Left colon (tissue), 2 donors: ENCODE results near the gene NKAIN1. TPM values are rescaled to one million over a fixed set of nuclear protein-coding genes. Genes with fewer than 3 reads are reported as not detected.
"Not testable (repeated sequence)": the region's sequence is repeated elsewhere in the genome, so short reads cannot be mapped to it uniquely, and the experiment has no call there.

ENCODE experiments used
- ATAC-seq: fragments of 200-7000 bp; cut with Tn5 transposase; one replicate; pipeline ENCODE4 v1.9.1; 2020; ENCODE audit warnings: mild to moderate bottlenecking, moderate library complexity
- DNase-seq, 2 donors: peaks; one replicate each; pipeline ENCODE4 v3.0.0-alpha.2; 2020
- intact Hi-C, 2 donors: fragments of 100-400 bp; cut with DNase I in 1 of 2; cut with micrococcal nuclease in 1 of 2; formaldehyde crosslinking; loops; one replicate each; pipeline versions ENCODE4 v1.11.2 to v1.14.0; 2022; cut with DNase I, micrococcal nuclease
- total RNA-seq, 2 donors: library from RNA; stranded (reverse); fragmentation: NEBNext Ultra II Directional; extraction: Animal tissue kit (Norgen Biotek cat#: 25700); gene quantifications; one replicate each; pipeline ENCODE4 v1.2.1, GENCODE V29; 2021
- donor health status: DM: no; HTN: no; CAD: no.
- donor health status: DM: yes; HTN: yes; CAD: no.

NKAIN1 gene
- total RNA-seq, 2 donors from 2014 or later = 0.09 to 0.20 TPM

DNA sequence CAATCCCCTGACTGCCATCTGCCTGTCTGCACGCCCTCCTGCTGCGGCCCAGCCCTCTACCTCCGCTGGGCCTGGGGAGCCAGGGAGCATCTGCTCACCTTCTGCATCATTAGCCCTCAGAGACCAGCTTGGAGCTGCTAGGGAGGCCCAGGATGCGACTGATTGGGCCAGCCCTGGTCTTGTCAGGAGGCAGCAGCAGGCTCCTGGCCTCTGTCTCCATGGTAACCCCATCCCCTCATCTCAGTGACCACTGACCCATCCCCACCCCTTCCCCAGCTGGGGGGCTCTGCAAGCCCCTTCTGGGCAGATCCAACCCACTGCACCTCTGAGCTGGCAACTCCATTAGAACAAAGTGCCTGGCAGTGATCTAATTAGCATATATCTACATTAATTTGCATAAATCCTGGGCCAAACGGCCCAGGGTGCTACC is 37.7 kb downstream of the NKAIN1 start:
- intact Hi-C loops = no loop called here
- ATAC-seq (no peak), DNase-seq (no peak)

DNA sequence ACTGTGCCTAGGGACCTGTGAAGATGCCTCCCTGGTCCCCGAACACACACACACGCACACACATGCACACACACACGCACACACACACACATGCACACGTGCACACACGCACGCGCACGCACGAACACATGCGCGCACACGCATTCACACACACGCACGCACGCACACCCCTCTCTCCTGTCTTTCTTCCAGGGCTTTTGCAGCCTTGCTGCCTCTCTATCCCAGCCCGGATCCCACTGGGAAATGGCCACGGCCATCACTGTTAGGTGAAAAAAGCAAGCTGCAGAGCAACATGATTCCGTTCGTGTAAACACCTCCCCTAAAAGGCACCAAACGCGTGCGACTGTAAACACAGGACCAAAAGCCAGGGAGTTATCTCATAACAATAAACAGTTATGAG is 39.7 kb downstream of the NKAIN1 start:
- ATAC-seq = no peak
- no peak for DNase-seq
- intact Hi-C loops = no loop called here

DNA sequence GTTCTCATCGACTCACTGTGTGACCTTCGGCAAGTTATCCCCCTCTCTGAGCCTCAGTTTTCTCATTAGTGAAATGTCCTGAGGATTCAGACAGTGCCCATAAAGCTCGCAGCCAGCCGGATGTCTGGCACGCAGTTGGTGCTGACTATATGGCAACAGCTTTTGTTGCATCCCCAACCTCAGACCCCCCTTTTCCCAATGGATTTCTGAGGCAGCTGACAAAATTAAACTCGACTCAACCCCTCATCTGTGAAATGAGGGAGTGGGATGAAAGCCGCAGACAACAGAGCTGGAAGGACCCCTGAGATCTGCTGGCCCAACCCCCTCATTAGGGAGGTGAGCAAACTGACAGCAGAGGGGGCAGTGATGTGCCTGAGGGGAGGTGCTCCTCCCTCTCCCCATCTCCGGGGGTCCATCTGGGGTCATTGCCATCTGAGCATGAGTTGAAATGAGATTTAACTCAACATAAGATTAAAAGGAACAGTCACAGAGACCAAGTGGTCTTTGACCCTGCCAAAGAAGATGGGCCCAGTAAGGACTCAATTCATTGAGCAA is 40.4 kb downstream of the NKAIN1 start:
- no peak for DNase-seq
- intact Hi-C loops = no loop called here
- ATAC-seq = no peak

DNA sequence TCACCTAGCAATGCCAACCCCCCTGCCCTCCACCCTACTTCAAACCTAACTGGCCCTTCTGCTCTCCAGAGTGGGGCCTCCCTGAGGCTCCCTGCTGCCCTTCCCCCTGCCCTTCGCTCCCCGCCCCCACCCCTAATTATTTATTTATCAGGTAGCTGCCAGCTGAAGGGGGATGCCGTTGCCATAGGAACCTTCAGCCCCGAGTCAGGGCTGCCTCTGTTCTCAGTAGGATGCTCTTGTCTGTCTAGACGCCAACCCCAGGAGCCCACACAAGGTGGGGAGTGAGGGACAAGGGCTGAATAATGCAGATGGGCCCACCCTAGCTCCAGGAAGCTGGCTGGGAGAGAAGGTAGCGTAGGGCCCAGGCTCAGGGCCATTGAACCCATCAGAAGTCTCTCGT is 41.1 kb downstream of the NKAIN1 start:
- intact Hi-C loops = no loop called here
- ATAC-seq (no peak), DNase-seq (no peak)

DNA sequence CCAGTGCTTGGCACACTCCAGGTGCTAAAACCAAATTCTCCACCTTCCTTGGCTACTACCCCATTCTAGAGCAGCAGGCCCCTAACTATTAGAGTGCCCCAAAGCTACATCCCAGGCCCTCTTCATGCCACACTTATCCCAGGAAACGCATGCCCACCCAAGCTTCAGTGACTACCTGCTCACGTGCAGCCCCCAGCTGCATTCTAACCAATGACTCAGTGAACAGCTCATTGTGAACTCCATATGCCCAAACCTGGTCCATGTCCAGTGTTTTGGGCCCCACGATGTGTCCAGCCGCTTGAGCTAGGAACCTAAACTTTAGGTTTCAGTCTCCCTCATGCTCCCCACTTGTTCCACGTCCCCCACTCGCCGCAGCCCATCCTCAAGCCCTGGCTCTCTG is 41.5 kb downstream of the NKAIN1 start:
- no peak for ATAC-seq
- intact Hi-C loops = no loop called here
- DNase-seq = no peak

DNA sequence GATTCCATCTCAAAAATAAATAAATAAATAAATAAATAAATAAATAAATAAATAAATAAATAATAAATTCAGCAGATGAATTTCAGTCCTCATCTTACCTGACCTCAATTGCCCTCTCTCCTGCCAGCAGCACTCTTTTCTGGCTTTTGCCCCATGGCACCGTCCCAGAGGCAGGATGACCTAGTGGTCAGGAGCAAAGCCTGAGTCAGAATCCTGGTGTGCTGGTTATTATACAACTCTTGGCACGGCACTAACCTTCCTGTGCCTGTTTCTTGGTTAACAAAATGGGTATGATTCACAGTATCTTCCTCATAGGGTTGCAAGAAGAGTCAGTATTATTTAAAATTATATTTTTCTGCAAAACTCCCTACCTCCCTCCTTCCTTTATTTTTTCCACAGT is 43.0 kb downstream of the NKAIN1 start:
- ATAC-seq (no peak), DNase-seq (no peak)

DNA sequence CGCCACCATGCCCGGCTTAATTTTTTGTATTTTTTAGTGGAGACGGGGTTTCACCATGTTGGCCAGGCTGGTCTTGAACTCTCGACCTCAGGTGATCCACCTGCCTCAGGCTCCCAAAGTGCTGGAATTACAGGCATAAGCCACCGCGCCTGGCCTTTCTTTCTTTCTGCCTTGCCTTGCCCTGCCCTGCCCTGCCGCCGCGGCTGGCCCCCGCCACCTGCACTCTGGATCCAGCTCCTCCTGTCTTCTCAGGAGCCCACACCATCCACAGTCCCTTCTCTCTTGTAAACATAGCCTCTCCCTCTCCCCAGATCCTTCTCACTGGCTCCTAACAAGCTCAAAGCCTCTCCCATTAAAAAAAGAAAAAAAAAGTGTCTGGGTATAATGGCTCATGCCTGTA is 44.4 kb downstream of the NKAIN1 start:
- ATAC-seq, DNase-seq, intact Hi-C loops: not testable (repeated sequence)

More for the DNA sequence above, 43.0 kb downstream of the NKAIN1 start:
- intact Hi-C loops = no loop called here

DNA sequence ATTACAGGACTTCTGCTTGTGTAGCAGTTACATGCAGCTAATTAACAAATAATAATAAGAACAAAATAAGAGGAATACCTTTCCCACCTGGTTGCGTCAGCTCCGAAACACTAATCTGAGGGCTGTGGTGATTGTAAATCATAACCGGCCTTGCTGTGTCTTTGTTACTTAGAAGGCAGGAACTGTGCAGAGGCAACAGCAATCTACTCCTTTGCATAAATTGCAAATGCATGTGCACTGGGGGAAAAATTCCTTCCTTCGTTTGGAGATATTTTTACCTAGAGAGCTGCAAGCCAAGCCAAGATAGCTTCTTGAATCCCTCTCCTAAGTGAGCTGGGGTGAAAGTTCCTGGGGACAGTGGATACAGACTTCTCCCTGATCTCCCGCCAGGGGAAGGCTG is 46.0 kb downstream of the NKAIN1 start:
- intact Hi-C loops = no loop called here
- DNase-seq (no peak), ATAC-seq (no peak)

DNA sequence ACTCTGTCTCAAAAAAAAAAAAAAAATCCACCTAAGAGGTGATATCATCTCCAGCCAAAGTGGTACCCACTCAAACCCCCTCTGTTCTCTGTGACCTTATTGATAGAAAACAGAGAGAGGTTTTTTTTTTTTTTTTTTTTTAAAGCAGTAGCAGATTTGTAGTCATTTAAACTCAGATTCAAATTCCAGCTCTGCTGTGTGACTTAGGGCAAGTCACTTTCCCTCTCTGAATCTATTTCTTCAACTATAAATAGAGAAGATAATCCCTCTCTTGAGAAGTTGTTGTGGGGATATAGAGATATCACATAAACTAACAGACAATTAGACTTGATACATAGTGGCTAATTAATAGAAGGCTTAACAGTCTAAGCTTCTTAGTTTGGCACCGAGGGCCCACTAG is 48.4 kb downstream of the NKAIN1 start:
- DNase-seq = no peak
- ATAC-seq = no peak
- intact Hi-C loops = no loop called here

DNA sequence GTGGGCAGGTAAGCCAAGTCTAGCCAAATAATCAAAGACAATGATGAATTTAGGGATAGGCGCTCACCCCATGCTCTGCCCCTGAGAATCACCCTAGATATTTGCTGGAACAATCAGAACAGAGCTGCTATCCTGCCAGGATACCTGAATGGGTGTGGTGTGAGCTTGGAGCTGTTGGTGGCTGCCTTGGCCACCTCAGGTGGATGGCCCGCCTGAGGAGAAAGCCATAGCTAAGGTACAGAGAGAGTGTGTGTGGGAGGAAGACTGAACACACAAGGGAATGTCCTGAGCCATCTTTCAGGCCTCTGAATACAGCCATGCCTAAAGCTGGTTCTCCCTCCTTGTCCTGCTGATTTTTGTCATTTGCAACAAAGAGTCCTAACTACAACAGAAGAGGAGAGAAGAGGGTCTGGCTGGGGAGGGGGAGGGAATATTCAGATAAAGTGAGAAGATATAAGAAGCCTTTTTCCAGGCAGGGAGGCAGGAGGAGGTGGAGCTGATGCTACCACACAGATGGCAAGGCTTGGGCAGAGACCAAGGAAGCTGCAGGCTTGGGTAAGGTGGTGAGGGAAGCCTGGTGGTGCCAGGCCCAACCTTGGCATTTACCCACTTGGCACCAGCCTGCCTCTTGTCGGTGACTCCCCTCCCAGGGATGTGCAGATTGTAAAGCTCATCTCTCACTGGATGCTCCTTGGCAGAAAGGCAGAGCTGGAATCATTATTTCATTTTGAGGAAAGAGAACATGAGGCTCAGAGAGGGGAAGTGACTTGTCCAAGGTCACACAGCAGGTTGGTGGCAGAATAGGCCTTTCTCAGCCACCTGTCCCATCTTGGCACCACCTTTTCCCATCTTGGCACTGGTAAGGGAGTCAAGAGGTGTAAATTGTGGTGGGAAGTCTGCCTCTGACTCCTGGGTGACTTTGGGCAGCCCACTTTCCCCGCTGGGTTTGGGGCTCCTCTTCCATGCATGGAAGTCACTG is 49.7 kb downstream of the NKAIN1 start:
- DNase-seq = no peak
- ATAC-seq = no peak
- intact Hi-C loops = no loop called here

DNA sequence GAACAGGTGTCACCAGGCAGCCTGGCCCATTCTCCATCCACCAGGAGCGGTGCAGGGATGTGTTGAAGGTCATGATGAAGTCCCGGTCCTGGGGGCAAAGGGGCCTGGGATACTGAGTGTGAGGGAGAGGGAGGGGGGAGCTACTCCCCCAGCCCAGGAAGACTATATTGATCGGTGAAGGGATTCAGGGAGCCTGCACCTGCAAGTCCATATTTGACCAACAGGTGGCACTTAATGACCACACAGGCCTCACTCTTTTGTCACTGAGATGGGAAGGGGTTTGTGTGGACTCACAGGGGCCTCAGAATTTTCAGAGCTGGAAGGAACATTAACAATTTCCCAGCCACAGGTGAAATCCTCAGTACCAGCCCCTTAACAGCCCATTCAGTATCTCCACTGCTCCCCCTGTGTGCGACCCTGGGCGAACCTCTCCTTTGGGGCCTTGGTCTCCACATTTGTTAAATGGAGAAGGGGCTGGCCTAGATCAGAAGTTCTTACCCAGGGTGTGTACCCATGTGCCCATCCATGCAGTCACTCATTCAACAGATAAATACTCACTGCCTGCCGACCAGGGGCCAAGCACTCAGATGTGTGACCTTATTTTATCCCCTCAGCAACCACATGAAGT is 55.6 kb downstream of the NKAIN1 start:
- peak in 1 of 2 donors; percentile 30 for DNase-seq
- intact Hi-C loops = loop anchor here in 1 of 2 donors (5.0 kb wide), 1 partner anchor 363 kb away; no protein-coding TSS in a partner anchor
- ATAC-seq = no peak

DNA sequence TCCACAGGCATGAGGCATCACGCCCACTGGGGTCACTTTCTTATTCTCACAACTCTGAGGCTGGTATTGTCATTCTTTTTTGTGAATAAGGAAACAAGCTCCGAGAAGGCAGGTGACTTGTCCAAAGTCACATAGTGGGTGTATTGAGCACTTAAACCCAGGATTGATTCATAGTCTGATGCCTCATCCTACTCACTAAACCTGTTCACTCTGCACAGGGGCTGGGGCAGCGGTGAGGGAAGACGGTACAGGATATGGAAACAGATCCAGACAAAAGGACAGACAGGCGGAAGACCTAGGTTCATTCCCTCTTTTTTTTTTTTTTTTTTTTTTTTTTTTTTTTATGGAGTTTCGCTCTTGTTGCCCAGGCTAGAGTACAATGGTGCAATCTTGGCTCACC is 56.6 kb downstream of the NKAIN1 start:
- DNase-seq (no peak), ATAC-seq (no peak)
- intact Hi-C loops = loop anchor here in 1 of 2 donors (5.0 kb wide), 1 partner anchor 364 kb away; no protein-coding TSS in a partner anchor

DNA sequence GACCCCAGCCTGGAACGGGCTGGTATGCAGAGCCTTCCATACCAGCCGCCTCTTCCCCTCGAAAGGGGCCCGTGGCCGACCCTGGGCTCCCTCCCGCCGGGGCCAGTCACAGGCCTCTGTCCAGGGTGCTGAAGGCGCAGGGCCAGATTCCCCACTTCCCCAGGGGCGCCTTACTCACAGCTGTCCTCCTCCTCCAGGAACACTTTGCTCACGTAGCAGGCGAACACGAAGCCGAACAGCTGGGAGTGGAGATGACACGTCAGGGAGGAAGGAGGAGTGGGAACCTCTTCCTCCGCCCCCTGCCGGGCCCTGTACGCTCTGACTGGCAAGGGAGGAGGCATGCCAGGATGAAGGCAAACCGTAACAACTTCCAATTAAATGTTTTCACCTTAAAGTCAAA is 57.3 kb downstream of the NKAIN1 start:
- intact Hi-C loops = loop anchor here in 1 of 2 donors (5.0 kb wide), 1 partner anchor 365 kb away; no protein-coding TSS in a partner anchor
- ATAC-seq (peak; percentile 81), DNase-seq (peak; percentile 51 to 74)

DNA sequence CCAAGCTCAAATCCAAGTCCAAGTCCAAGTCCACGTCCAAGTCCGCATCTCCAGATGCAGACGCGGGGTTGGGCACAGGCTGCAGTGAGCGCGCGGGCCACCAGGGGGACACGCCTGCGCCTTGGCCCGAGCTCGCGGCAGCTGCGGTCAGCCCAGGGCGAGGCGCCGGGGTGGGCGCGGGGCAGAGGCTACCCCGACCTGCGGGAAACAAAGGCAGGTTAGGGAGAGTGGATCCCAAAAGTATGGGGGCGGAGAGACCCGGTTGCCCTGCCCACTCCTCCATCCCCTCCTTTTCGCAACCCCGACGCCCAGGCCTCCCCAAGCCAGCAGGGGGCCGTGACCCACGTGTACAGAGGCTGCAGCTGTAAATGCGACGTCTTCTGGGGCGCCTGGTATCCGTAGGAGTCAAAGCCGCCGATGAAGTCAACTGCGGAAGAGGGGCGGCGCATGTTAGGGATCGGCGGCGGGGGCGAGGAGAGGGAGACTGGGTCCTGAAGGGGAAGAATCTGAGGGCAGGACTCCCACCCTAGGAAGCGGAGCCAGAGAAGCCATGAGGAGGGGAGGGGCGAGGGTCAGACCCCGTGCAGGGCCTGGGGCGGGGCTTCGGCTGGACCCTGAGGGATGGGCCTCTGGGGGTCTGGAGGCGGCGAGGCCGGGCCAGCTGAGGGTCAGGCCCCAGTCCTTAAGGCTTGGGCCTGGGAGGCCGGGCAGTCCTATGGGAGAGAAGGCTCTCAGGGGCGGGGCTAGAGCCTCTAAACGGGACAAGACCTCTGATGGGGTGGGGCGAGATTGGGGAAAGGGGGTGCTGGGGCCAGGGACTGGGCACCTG is 58.0 kb downstream of the NKAIN1 start:
- peak; percentile 30 to 60 for DNase-seq
- intact Hi-C loops = loop anchor here in 1 of 2 donors (5.0 kb wide), 1 partner anchor 366 kb away; no protein-coding TSS in a partner anchor
- peak; percentile 81 for ATAC-seq

DNA sequence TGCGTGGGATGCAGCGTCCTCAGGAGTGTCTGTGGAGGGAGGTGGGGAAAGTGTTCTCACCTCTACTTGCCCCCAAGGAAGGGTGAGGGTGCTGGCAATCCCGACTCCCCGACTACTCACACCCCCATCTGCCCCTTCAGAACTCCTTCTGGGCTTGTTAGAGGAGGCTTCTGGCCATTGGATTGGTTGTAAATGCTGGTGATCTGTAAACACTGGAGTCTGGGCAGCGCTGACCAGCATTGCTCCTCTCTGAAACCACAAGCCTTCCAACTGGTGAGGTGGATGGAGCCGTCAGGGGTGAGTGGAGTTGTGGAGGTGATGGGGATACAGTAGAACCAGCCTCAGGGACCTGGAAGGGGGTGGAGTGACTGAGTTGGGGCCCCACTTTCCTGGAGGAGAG is 59.3 kb downstream of the NKAIN1 start:
- intact Hi-C loops = loop anchor here in 1 of 2 donors (5.0 kb wide), 1 partner anchor 367 kb away; no protein-coding TSS in a partner anchor
- DNase-seq = no peak
- no peak for ATAC-seq

DNA sequence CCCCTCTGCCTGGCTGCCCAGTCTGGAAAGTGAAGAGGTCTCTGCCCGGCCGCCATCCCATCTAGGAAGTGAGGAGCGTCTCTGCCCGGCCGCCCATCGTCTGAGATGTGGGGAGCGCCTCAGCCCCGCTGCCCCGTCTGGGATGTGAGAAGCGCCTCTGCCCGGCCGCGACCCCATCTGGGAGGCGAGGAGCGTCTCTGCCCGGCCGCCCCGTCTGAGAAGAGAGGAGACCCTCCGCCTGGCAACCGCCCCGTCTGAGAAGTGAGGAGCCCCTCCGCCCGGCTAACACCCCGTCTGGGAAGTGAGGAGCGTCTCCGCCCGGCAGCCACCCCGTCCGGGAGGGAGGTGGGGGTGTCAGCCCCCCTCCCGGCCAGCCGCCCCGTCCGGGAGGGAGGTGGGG is 63.4 kb downstream of the NKAIN1 start:
- DNase-seq, ATAC-seq, intact Hi-C loops: not testable (repeated sequence)

DNA sequence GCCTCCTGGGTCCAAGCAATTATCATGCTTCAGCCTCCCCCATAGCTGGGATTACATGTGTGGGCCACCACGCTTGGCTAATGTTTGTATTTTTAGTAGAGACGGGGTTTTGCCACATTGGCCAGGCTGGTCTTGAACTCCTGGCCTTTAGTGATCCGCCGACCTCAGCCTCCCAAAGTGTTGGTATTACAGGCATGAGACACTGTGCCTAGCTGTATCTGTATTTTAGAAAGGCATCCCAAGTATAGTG is 69.3 kb downstream of the NKAIN1 start:
- intact Hi-C loops = no loop called here
- ATAC-seq = no peak
- no peak for DNase-seq

DNA sequence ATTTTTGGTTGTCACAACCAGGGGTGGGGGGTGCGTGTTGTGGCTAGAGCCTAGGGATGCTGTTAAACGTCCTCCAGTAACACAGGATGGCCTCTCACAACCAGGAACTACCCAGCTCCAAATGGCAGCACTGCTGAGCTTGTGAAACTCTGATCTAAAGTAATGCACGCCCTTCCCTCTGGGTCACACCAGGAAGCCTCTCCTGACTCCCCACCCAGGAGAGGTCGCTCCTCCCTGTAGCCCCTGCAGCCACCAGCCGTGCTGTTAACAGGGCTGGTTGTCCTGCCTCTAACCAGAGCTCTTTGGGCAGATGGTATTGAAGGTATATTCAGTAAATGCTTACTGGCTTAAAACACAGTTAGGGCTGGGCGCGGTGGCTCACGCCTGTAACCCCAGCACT is 73.2 kb downstream of the NKAIN1 start:
- intact Hi-C loops = no loop called here
- ATAC-seq (no peak), DNase-seq (no peak)

DNA sequence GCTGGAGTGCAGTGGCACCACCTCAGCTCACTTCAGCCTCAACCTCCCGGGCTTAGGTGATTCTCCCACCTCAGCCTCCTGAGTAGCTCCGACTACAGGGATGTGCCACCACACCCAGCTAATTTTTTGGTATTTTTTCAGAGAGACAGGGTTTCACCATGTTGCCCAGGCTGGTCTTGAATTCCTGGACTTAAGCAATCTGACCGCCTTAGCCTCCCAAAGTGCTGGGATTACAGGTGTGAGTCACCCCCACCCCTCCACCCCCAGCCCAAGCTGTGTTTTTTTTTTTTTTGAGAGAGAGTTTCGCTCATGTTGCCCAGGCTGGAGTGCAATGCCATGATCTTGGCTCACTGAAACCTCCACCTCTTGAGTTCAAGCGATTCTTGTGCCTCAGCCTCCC is 75.4 kb downstream of the NKAIN1 start:
- no peak for ATAC-seq
- intact Hi-C loops = no loop called here
- no peak for DNase-seq
